HG03469 (cell line): ENCODE results near the gene SELENOO.

Experiments used
- ATAC-seq: cut with Tn5 transposase; IDR thresholded peaks from one replicate; pipeline ENCODE4 v1.9.1; 2021; ENCODE audit warnings: mild to moderate bottlenecking, moderate library complexity, moderate number of reproducible peaks; ENCODE audit not compliant: unreplicated experiment

The SELENOO gene

DNA sequence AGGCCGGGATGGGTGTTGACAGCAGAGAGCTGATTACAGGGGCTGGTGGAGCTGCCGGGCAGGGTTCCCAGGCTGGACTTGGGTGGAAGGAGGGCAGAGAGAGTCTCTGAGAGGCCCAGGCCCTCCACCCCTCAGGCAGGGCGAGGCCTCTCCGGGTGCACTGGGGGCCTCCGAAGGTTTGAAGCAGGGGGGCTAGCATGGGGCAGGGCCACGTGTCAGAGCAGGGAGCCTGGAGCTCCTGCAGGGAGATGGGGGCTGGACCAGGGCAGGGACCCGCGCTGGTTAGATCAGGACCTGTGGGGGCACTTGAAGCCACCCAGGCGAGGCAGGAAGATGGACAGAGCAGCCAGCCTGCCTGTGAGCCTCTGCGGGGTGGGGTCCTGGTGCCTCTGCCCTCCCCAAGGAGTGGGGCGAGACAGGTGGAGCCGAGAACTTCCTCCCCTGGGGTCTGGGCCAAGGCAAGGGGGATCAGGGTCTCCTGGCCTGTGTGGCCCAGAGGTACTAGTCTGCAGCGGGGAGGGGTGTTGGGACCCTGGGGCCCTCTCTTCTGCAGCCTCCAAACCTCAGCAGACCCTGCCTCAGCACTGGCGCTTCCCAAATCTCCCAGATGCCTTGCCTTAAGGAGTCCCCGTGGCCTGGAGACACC, 29.4 kb upstream of the SELENOO start:
- ATAC-seq, result no peak

DNA sequence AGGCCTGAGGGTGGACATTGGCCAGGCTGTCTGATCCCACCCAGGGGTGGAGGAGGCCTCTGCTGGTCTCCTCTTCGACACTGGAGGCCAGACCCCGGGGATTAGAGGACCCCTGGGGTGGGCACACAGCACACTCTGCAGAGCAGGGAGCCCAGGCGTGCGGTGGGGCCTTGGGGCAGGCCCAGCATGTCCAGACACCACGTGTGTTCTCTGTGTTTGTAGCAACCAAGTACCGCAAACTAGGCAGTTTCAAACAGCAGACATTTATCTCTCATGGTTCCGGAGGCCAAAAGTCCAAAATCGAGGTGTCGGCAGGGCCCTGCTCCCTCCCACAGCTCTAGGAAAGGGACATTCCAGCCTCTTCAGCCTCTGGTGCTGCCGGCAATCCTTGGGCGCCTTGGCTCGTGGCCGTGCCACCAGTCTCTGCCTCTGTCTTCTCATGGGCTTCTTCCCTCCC, 28.8 kb upstream of the SELENOO start:
- no peak for ATAC-seq

DNA sequence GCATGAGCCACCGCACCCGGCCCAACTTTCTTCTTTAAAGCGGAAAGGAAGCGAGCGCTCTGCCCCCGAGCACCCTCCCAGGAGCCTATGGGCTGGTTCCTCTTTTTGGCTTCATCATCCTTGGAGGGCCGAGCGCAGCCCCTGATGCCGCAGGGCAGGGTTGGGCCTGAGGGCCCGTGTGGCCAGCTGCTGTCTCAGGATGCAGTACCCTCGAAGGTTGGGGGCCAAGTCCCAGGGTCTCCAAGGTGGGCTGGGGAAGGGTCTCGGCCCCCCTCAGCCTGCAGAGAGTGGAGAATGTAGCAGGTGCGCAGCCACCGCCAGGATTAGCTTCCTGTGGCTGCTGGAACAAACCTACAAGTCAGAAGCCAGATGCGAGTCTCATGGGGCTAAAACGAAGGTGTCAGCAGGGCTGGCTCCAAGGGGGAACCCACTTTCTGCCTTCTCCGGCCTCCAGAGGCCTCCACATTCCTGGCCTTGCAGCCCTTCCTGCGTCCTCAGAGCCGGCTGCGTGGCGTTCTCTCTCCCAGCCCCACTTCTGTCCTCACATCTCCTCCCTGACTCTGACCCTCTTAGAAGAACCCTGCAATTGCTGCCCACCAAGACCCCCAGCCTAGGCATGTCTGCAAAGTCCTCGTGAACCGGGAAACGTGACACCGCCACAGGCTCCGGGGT, 27.4 kb upstream of the SELENOO start:
- no peak for ATAC-seq

GRCh38 chr22:50173983-50174355, 26.8 kb upstream of the SELENOO start:
- ATAC-seq, result no peak

DNA sequence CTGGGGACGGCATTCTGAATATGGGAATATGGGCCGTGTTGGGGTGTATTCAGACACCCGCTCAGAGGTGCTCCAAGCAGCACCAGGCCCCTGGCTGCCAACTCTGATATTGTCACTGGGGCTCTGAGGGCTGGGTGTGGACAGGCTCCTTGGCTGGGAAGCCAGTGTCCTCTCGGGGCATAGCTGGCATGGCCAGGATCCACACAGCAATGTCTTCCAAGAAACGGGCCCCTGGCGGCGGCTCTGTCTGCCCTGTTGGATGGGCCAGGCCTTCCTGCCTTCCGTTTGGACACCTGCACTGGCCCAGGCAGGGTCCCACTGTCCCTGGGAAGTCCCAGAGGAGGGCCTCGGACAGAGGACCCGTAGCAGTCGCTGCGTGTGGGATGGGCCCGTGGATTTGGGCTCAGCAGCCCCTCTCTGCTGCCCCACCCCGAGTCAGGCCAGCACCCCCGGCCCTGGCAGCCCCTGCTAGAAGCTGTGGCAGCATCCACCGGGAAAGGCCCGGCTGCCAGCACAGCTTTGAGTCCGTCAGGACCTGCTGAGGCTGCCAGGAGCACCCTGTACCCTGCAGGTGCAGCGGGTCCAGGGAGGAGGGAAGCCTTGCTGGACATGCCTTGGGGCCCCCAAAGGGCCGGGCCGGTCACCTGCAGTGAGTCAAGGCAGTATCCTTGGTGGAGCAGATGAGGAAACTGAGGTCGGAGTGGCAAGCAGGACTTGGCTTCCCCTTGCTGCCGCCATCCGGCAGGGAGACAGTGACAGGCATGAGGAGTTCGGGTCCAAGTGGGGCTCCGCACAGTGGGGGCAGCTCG, 26.2 kb upstream of the SELENOO start:
- ATAC-seq, result no peak

GRCh38 chr22:50175191-50175461, 25.7 kb upstream of the SELENOO start:
- no peak for ATAC-seq

DNA sequence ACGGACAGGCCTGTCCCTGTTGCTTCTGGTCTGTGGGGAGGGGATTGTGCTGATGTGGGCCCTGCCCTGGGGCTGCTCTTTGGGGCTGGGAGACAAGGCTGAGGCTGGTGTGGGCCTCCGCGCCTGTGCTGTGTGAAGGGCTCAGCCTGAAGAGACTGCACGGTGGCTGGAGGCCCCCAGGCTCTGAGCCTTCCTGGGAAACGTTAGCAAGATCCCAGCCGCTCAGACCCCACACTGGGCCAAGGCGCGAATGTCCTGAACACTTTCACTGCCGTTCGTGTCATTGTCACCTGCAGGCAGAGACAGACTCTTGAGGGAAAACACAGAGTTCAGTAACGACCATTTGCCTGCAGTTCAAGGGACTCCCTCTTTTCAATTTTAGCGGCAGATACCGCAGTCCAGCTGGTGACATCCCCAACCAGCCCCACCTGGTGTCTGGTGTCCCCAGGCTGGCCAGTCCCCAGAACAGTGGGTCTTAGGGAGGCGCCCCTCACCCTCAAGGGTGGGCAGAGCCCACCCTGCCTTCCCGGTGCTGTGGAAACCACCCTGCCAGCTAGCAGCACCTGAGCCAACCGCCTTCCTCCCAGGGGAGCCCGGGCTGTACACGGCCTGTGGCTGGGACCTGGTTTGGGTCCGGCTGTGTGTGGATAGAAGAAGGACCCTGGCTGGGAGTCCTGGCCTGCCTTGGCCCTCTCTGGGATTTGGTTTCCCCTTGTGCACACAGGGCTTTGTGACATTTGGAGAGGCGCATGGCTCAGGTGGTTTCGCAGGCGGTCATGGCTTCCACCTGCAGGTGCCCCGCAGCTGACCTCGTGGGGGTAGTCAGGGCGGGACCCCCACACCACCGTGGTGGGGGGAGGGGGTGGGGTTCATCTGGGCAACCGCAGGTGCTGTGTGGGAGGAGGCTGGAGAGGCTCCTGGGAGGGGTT, 24.6 kb upstream of the SELENOO start:
- ATAC-seq, result no peak

GRCh38 chr22:50176850-50177536, 23.8 kb upstream of the SELENOO start:
- ATAC-seq, result no peak

GRCh38 chr22:50177537-50178470, 23.0 kb upstream of the SELENOO start:
- no peak for ATAC-seq

DNA sequence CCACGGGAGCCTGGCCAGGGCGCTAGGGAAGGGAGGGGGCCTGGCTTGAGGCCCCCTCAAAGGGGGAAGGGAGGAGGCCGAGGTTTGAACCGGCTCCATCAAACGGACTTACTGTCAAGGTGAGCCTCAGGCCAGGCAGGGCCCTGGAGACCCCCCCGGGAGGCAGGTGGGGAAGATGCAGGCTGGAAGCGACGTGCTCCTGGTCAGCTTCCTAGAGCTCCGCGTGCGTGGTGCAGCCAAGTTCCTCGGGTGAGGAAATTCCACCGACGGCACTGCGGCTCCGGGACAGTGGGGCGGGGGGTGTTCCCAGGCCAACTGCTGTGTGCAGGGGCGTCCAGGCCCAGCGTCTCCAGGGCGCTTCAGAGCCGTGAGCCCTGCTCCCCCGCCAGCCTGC, 22.3 kb upstream of the SELENOO start:
- no peak for ATAC-seq

DNA sequence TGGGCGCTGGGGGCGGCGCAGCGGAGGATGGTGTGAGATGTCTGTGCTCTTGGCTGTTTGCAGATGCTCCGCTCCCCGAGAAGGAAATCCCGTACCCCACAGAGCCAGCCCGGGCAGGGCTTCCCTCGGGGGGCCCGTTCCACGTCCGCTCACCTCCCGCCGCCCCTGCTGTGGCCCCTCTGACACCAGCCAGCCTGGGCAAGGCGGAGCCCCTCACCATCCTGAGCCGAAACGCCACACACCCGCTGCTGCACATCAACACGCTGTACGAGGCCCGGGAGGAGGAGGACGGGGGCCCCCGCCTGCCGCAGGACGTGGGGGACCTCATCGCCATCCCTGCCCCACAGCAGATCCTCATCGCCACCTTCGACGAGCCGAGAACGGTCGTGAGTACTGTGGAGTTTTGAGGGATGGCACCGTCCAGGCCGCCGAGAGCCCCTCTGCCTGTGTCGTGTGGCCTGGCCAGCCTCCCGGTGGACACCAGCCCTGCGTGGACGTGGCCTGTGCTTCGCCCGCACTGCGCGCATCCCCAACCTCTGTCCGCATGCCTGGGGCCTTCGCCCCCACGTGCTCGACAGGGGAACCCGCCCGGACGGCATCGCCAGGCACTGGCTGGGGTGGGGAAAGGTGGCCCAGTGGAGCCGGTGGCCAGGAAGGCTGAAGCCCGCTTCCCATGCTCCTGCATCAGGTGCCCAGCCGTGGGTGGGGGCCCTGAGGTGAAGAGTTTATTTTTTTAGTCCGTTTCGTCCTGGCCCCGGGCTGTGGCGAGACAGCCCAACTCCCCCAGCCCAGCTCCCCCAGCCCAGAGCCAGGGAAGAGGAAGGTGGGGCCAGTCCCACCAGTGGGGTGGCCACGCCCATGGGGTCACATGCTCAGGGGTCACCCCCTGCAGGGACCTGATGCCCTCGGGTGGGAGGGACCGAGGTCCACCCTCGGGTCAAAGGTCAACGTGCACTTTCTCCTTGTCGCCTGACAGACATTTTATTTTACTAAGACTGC, 21.6 kb upstream of the SELENOO start:
- no peak for ATAC-seq

DNA sequence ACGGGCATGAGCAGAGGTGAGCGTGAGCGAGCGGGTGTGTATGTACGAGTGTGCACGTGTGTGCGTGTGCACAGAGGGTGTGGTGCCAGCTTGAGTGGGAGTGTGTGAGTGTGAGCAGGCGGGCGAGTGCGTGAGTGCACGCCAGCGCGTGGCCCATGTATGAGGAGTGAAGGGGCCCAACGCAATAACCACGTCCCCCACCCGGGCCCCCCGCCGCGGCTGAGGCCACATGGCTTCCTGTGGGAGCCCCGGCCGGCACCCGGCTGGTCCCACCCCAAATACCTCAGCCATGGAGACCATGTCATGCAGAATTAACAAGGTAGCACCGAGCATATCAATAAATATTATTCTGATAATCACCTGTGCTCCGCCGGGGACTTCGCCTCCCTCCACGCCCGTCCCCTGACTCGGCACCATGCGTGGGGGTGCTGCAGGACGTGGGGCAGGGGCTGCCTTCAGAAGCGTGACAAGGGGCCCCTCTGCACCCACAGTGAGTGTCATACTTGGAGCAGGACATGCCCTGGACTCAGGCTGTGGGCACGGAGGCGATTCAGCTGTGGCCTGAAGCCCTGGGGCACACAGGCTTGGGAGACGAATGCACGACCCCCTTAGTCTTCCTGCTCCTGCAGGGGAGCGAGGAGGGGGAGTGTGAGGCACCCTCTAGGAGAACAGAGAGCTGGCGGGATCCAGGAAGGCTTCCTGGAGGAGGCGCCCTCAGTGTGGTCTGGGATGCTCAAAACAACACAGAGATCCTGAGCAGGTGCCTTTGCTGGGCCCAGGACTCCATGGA, 20.7 kb upstream of the SELENOO start:
- no peak for ATAC-seq

DNA sequence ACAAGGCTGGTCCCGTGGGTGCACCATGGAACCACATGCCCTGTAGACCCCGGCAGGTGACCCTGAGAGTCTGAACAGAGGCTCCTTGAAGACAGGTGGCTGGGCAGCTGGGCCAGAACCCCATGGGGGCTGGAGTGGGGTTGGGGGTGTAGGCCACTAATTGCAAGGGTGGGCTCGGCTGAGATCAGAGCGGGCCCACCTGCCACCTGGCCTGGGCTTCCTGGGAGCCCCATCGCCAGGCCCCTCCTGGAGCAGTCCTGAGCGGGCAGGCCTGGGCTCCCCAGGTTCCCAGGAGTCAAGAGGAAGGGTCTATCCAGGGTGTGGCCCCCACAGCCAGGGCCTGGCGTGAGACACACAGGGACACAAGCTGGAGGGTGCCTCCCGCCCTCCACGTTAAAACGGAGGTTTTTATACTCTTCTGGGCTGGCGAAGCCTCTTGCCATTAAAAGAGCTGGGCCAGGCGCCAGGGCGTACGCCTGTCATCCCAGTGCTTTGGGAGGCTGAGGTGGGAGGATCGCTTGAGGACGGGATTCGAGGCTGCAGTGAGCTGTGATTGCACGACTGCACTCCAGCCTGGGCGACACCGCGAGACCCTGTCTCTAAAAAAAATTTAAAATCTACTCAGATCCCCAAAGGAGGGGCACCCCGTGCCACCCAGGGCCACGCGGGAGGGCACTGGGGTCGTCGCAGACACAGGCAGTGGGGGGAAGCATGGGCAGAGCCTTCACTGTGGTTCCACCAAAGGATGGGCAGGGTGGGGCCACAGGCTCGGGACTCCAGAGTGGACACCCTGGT, 19.9 kb upstream of the SELENOO start:
- ATAC-seq, result no peak

- no peak for ATAC-seq
Observed at GRCh38 chr22:50182176-50183081, 18.4 kb upstream of the SELENOO start.

GRCh38 chr22:50183141-50183971, 17.5 kb upstream of the SELENOO start:
- no peak for ATAC-seq
